ENCODE measurements around the gene IRAK1. TPM values are rescaled to one million over a fixed set of nuclear protein-coding genes. Genes with fewer than 3 reads are reported as not detected.

IRAK1 gene
- total and polyA plus RNA-seq, 5 donors, result 28.2 to 53.2 (median 42.7) TPM

- Histone ChIP-seq H3K27ac (ENCODE audit: low read length) (peak overlapping the region; percentile 43), H3K4me1 (ENCODE audit: control insufficient read depth, insufficient read depth, low read length) (peaks cover 2% of the 10 kb centered on the region), H3K9me3 (ENCODE audit: control insufficient read depth, low read length) (no peaks in the 10 kb centered on the region), H3K27me3 (ENCODE audit: control insufficient read depth, insufficient read depth) (no peaks in the 10 kb centered on the region), H3K4me3 (ENCODE audit: low read length) (peak overlapping the region; percentile 81)
- intact Hi-C loops (cut with DNase I), result no loop called here
- no peak for ATAC-seq
- WGBS, result 3% methylated on average over 45 of the region's 45 CpGs
- peak in 1 of 3 donors; percentile 58 for DNase-seq
Measured at GRCh38 chrX:154019061-154019621, 561 bp downstream of the IRAK1 start.

- no peak for ATAC-seq
- Histone ChIP-seq H3K27me3 (ENCODE audit: control insufficient read depth, insufficient read depth) (no peaks in the 10 kb centered on the region), H3K27ac (ENCODE audit: low read length) (no peak overlapping the region), H3K4me1 (ENCODE audit: control insufficient read depth, insufficient read depth, low read length) (peaks cover 2% of the 10 kb centered on the region), H3K9me3 (ENCODE audit: control insufficient read depth, low read length) (no peaks in the 10 kb centered on the region), H3K4me3 (ENCODE audit: low read length) (peak overlapping the region; percentile 81)
- intact Hi-C loops (cut with DNase I), result no loop called here
- peak in 1 of 3 donors; percentile 41 for DNase-seq
- 73% methylated on average over 15 of the region's 15 CpGs for WGBS
Measured at GRCh38 chrX:154018518-154019060, 1.1 kb downstream of the IRAK1 start.

GRCh38 chrX:154017766-154018517 lies 1.8 kb downstream of the IRAK1 start:
- DNase-seq (peak in 1 of 3 donors; percentile 38), ATAC-seq (no peak)
- 88% methylated on average over 25 of the region's 26 CpGs for WGBS
- Histone ChIP-seq H3K4me3 (ENCODE audit: low read length) (no peak overlapping the region), H3K27ac (ENCODE audit: low read length) (no peak overlapping the region), H3K27me3 (ENCODE audit: control insufficient read depth, insufficient read depth) (no peaks in the 10 kb centered on the region), H3K9me3 (ENCODE audit: control insufficient read depth, low read length) (no peaks in the 10 kb centered on the region), H3K4me1 (ENCODE audit: control insufficient read depth, insufficient read depth, low read length) (peaks cover 2% of the 10 kb centered on the region)
- intact Hi-C loops (cut with DNase I), result no loop called here

- Histone ChIP-seq H3K4me3 (ENCODE audit: low read length) (no peak overlapping the region), H3K4me1 (ENCODE audit: control insufficient read depth, insufficient read depth, low read length) (peaks cover 2% of the 10 kb centered on the region), H3K27me3 (ENCODE audit: control insufficient read depth, insufficient read depth) (no peaks in the 10 kb centered on the region), H3K9me3 (ENCODE audit: control insufficient read depth, low read length) (no peaks in the 10 kb centered on the region), H3K27ac (ENCODE audit: low read length) (no peak overlapping the region)
- intact Hi-C loops (cut with DNase I), result no loop called here
- ATAC-seq (no peak), DNase-seq (peak in 1 of 3 donors; percentile 60)
- 88% methylated on average over 24 of the region's 24 CpGs for WGBS
Measured at GRCh38 chrX:154016366-154017076, 3.2 kb downstream of the IRAK1 start.

- Histone ChIP-seq H3K4me3 (ENCODE audit: low read length) (no peak overlapping the region), H3K9me3 (ENCODE audit: control insufficient read depth, low read length) (no peaks in the 10 kb centered on the region), H3K27ac (ENCODE audit: low read length) (no peak overlapping the region), H3K27me3 (ENCODE audit: control insufficient read depth, insufficient read depth) (no peaks in the 10 kb centered on the region), H3K4me1 (ENCODE audit: control insufficient read depth, insufficient read depth, low read length) (peaks cover 2% of the 10 kb centered on the region)
- DNase-seq (no peak), ATAC-seq (no peak)
- intact Hi-C loops (cut with DNase I), result no loop called here
- WGBS, result 83% methylated on average over 16 of the region's 16 CpGs
Measured at GRCh38 chrX:154015581-154016264, 4.0 kb downstream of the IRAK1 start.

GRCh38 chrX:154014429-154015380 lies 5.0 kb downstream of the IRAK1 start:
- WGBS, result 87% methylated on average over 24 of the region's 24 CpGs
- no peak for DNase-seq
- no peak for ATAC-seq
- Histone ChIP-seq H3K4me3 (ENCODE audit: low read length) (no peak overlapping the region), H3K4me1 (ENCODE audit: control insufficient read depth, insufficient read depth, low read length) (no peaks in the 10 kb centered on the region), H3K27ac (ENCODE audit: low read length) (no peak overlapping the region), H3K9me3 (ENCODE audit: control insufficient read depth, low read length) (no peaks in the 10 kb centered on the region), H3K27me3 (ENCODE audit: control insufficient read depth, insufficient read depth) (no peaks in the 10 kb centered on the region)
- intact Hi-C loops (cut with DNase I), result no loop called here

- H3K27me3 ChIP-seq (ENCODE audit: control insufficient read depth, insufficient read depth), result no peaks in the 10 kb centered on the region
- ATAC-seq, result peak; percentile 61 to 71
Measured at GRCh38 chrX:154013614-154014360, 5.9 kb downstream of the IRAK1 start.

GRCh38 chrX:154013001-154013421 lies 6.7 kb downstream of the IRAK1 start:
- ATAC-seq, result peak in 1 of 2 donors; percentile 3
- H3K27me3 ChIP-seq (ENCODE audit: control insufficient read depth, insufficient read depth), result no peaks in the 10 kb centered on the region
- H3K9me3 ChIP-seq (ENCODE audit: control insufficient read depth, low read length), result no peaks in the 10 kb centered on the region
- no peaks in the 10 kb centered on the region for H3K4me1 ChIP-seq (ENCODE audit: control insufficient read depth, insufficient read depth, low read length)
- H3K4me3 ChIP-seq (ENCODE audit: low read length), result no peak overlapping the region
- 62% methylated on average over 17 of the region's 17 CpGs for WGBS
- H3K27ac ChIP-seq (ENCODE audit: low read length), result no peak overlapping the region
- DNase-seq, result no peak
- intact Hi-C loops (cut with DNase I), result no loop called here

More at GRCh38 chrX:154013614-154014360, 5.9 kb downstream of the IRAK1 start:
- peak in 1 of 3 donors; percentile 63 for DNase-seq
- Histone ChIP-seq H3K27ac (ENCODE audit: low read length) (no peak overlapping the region), H3K4me3 (ENCODE audit: low read length) (no peak overlapping the region), H3K9me3 (ENCODE audit: control insufficient read depth, low read length) (no peaks in the 10 kb centered on the region), H3K4me1 (ENCODE audit: control insufficient read depth, insufficient read depth, low read length) (no peaks in the 10 kb centered on the region)
- WGBS, result 40% methylated on average over 20 of the region's 20 CpGs
- intact Hi-C loops (cut with DNase I), result no loop called here

GRCh38 chrX:154012336-154012991 lies 7.2 kb downstream of the IRAK1 start:
- intact Hi-C loops (cut with DNase I), result no loop called here
- H3K4me1 ChIP-seq (ENCODE audit: control insufficient read depth, insufficient read depth, low read length), result no peaks in the 10 kb centered on the region
- 72% methylated on average over 17 of the region's 17 CpGs for WGBS
- peak; percentile 37 to 53 for ATAC-seq
- H3K9me3 ChIP-seq (ENCODE audit: control insufficient read depth, low read length), result no peaks in the 10 kb centered on the region
- no peaks in the 10 kb centered on the region for H3K27me3 ChIP-seq (ENCODE audit: control insufficient read depth, insufficient read depth)
- H3K27ac ChIP-seq (ENCODE audit: low read length), result no peak overlapping the region
- DNase-seq, result peak in 1 of 3 donors; percentile 62
- H3K4me3 ChIP-seq (ENCODE audit: low read length), result no peak overlapping the region

Measured in right cardiac atrium (tissue), 5 donors.